RWPE1 (cell line): ENCODE data around the gene ANXA5.
"Not testable (repeated sequence)": the region's sequence is repeated elsewhere in the genome, so short reads cannot be mapped to it uniquely, and the experiment has no call there.

ENCODE experiments used
- CTCF ChIA-PET: fragments of 350-600 bp; sonication (Branson Sonifier 250); formaldehyde crosslinking; extraction: SDS; loops from one replicate; lab custom pipeline; 2021; lab: Yijun Ruan, JAX
- POLR2A ChIA-PET: fragments of 400-600 bp; formaldehyde crosslinking; extraction: SDS; loops from one replicate; lab custom pipeline; 2020; ENCODE audit warnings: antibody characterized with exemption; ENCODE audit not compliant: low non-redundant PET; lab: Yijun Ruan, JAX
- DNase-seq: peaks from one replicate; pipeline ENCODE4 v3.0.0; 2012; ENCODE audit warnings: low spot score
- H3K27ac ChIP-seq: fragments of 450-650 bp; 2 replicates; pipeline ENCODE4 v1.5.1; 2017
- TF ChIP-seq, protein P1 (sequence below): fragments of 450-650 bp; conservative IDR thresholded peaks from 2 replicates; pipeline ENCODE4 v1.5.1; 2017; ENCODE audit warnings: low read depth, mild to moderate bottlenecking

Gene ANXA5

DNA sequence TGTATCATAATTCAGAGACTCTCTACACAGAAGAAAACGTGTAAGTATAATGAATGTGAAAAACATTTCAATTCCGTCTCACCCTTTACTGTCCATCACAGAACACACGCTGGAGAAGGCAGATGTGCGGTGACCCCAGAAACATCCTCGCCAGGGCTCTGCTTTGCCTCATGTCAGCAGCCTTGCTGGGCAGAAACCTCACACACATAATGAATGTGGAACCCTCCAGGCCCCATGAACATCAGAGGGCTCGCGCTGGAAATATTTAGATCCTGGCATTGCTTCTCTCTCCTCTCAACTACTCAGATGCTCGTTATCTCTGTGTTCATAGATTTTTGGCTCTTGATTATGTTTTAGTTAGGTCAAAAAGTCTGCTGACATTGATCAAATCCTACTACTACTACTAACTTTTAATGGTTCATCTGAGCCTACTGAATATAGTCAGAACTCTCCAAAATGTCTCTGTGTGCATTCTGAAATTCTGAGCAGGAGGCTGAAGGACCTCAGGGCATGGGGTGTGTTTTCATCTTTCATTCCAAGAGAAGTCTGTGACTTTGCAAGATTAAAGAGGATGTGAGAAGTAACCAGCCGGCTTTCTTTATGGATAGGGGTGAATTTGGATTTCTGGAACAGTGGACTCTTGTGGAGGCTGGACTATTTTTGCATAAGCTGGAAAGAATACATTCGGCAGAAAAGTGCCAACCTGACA, 41.2 kb upstream of the ANXA5 start:
- POLR2A ChIA-PET = no interaction called here
- CTCF ChIA-PET = interaction anchor here (0.7 to 1.6 kb wide), 3 partner anchors 41 to 546 kb away, joined by 3 to 10 read pairs (median 4); partner anchors contain the start of gene ANXA5

DNA sequence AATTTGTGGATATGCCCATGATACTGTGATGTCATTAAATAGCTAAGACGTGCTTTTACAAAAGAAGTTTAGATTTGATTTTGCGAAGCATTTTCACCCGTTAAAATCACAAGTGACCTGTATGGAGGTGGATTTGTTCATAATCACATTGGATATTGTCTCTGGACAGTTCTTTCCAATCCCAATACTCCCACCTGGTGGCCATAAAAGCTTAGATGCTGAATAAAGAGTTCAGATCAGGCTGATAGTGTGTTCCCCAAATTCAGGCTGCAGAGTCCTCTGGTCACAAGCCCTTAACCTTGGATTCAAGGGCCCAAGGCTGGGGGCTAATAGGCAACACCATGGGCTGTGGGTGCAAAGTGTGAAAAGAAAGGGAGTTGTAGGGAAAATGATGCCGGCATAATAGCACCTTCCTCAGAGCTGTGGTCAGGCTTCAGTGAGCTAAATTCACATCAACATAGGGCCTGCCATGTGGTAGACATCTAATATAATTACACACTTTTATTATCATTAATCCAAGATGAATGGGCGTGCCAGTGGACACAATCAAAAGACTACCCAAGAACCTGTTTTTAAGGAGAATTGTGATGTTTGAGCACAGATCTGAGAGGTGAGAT, 40.1 kb upstream of the ANXA5 start:
- no peak overlapping the region for H3K27ac ChIP-seq
- TF ChIP-seq, protein P1, sequence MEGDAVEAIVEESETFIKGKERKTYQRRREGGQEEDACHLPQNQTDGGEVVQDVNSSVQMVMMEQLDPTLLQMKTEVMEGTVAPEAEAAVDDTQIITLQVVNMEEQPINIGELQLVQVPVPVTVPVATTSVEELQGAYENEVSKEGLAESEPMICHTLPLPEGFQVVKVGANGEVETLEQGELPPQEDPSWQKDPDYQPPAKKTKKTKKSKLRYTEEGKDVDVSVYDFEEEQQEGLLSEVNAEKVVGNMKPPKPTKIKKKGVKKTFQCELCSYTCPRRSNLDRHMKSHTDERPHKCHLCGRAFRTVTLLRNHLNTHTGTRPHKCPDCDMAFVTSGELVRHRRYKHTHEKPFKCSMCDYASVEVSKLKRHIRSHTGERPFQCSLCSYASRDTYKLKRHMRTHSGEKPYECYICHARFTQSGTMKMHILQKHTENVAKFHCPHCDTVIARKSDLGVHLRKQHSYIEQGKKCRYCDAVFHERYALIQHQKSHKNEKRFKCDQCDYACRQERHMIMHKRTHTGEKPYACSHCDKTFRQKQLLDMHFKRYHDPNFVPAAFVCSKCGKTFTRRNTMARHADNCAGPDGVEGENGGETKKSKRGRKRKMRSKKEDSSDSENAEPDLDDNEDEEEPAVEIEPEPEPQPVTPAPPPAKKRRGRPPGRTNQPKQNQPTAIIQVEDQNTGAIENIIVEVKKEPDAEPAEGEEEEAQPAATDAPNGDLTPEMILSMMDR = peak; percentile 66
- ChIA-PET POLR2A (no interaction called here), CTCF (interaction anchor here (0.5 to 1.6 kb wide), 8 partner anchors 8 to 544 kb away, joined by 3 to 10 read pairs (median 4); partner anchors contain the start of gene ANXA5)
- DNase-seq = peak; percentile 67

More for the DNA sequence above, 41.2 kb upstream of the ANXA5 start:
- TF ChIP-seq, protein P1 = no peak
- no peak overlapping the region for H3K27ac ChIP-seq
- no peak for DNase-seq

DNA sequence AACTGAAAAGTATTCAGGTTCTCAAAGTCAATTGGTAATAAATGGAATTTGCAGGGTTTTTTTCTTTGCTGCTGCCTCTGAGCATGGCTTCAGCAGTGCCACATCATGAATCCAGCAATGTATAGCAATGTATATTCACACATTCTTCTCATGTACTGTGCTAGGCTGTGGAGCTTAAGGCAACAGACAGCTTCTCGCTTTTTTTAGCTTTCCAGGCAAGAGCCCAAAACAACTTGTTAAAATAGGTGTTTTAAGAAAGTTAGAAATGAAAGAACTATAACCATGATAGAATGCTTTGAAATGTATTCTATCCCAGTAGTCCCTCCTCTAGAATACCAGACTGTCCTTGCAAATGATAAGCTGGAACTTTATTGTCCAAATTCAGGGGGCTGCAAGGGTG, 37.8 kb upstream of the ANXA5 start:
- CTCF ChIA-PET = interaction anchor here (1.1 kb wide), 1 partner anchor 38 kb away, joined by 5 read pairs; the partner anchor contains the start of gene ANXA5
- POLR2A ChIA-PET = no interaction called here
- DNase-seq = no peak
- TF ChIP-seq, protein P1 = no peak
- H3K27ac ChIP-seq = no peak overlapping the region

GRCh38 chr4:121733942-121734341, 37.2 kb upstream of the ANXA5 start:
- TF ChIP-seq, protein P1 = no peak
- ChIA-PET CTCF (no interaction called here), POLR2A (no interaction called here)
- H3K27ac ChIP-seq = no peak overlapping the region
- DNase-seq = no peak

GRCh38 chr4:121729753-121730152, 33.0 kb upstream of the ANXA5 start:
- DNase-seq, POLR2A ChIA-PET, H3K27ac ChIP-seq: not testable (repeated sequence)
- CTCF ChIA-PET = interaction anchor here (0.6 kb wide), 1 partner anchor 37 kb away, joined by 3 read pairs; no protein-coding TSS in a partner anchor

DNA sequence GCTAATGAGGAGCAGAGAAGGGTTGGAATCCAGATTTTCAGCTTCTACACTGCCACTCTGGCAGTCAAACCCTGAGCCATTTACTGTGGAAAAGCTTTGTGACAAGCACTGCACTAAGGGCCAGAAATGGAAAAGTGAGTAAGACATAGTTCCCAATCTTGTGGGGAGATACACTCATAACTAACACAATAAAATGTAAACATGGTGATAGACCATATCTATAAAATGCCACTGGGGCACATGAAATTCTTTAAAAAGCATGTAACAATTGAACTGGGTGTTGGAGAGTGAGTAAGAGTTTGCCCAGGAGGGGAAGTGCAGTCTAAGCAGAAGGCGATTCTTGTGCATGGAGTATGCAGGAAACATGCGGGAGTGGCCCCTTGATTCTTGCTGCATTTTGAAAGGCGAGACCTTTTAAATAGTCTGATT, 32.0 kb upstream of the ANXA5 start:
- ChIA-PET CTCF (interaction anchor here (0.7 kb wide), 1 partner anchor 8 kb away, joined by 3 read pairs; no protein-coding TSS in a partner anchor), POLR2A (no interaction called here)
- TF ChIP-seq, protein P1 = no peak
- no peak overlapping the region for H3K27ac ChIP-seq
- DNase-seq = peak; percentile 38

- CTCF ChIA-PET = interaction anchor here (0.5 to 0.7 kb wide), 2 partner anchors 9 to 223 kb away, joined by 3 to 4 read pairs; no protein-coding TSS in a partner anchor
- DNase-seq = peak; percentile 58
- POLR2A ChIA-PET = no interaction called here
- TF ChIP-seq, protein P1 = no peak
- peak overlapping the region; percentile 61; the same call in 1 of the 2 replicates for H3K27ac ChIP-seq
Observed at GRCh38 chr4:121728066-121728465, 31.3 kb upstream of the ANXA5 start.
